ENCODE measurements around the gene PDIA2. TPM values are rescaled to one million over a fixed set of nuclear protein-coding genes. Genes with fewer than 3 reads are reported as not detected.

Gene PDIA2
- total RNA-seq, 3 donors from 2014 or later, result 0.23 to 2.8 (median 1.3) TPM

- H3K9me3 ChIP-seq, result no peaks in the 10 kb centered on the region
- H3K4me3 ChIP-seq, result no peak overlapping the region
- no peaks in the 10 kb centered on the region for H3K36me3 ChIP-seq (ENCODE audit: low read depth)
- TF ChIP-seq, protein P1, sequence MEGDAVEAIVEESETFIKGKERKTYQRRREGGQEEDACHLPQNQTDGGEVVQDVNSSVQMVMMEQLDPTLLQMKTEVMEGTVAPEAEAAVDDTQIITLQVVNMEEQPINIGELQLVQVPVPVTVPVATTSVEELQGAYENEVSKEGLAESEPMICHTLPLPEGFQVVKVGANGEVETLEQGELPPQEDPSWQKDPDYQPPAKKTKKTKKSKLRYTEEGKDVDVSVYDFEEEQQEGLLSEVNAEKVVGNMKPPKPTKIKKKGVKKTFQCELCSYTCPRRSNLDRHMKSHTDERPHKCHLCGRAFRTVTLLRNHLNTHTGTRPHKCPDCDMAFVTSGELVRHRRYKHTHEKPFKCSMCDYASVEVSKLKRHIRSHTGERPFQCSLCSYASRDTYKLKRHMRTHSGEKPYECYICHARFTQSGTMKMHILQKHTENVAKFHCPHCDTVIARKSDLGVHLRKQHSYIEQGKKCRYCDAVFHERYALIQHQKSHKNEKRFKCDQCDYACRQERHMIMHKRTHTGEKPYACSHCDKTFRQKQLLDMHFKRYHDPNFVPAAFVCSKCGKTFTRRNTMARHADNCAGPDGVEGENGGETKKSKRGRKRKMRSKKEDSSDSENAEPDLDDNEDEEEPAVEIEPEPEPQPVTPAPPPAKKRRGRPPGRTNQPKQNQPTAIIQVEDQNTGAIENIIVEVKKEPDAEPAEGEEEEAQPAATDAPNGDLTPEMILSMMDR (IDR thresholded peaks at IDR 0.05), result no peak
- no peak for DNase-seq
- no peak for ATAC-seq
- H3K4me1 ChIP-seq (ENCODE audit: low read depth), result no peaks in the 10 kb centered on the region
- intact Hi-C loops (cut with DNase I, micrococcal nuclease), result no loop called here
These were observed 10.2 kb downstream of the PDIA2 start for GRCh38 chr16:293043-293775.

GRCh38 chr16:296276-296675 lies 13.3 kb downstream of the PDIA2 start:
- TF ChIP-seq, protein P1 (IDR thresholded peaks at IDR 0.05), result no peak
- Histone ChIP-seq H3K36me3 (ENCODE audit: low read depth) (no peaks in the 10 kb centered on the region), H3K4me3 (no peak overlapping the region), H3K4me1 (ENCODE audit: low read depth) (no peaks in the 10 kb centered on the region), H3K9me3 (no peaks in the 10 kb centered on the region)
- intact Hi-C loops (cut with DNase I, micrococcal nuclease), result no loop called here
- ATAC-seq (peak; percentile 10), DNase-seq (no peak)

DNA sequence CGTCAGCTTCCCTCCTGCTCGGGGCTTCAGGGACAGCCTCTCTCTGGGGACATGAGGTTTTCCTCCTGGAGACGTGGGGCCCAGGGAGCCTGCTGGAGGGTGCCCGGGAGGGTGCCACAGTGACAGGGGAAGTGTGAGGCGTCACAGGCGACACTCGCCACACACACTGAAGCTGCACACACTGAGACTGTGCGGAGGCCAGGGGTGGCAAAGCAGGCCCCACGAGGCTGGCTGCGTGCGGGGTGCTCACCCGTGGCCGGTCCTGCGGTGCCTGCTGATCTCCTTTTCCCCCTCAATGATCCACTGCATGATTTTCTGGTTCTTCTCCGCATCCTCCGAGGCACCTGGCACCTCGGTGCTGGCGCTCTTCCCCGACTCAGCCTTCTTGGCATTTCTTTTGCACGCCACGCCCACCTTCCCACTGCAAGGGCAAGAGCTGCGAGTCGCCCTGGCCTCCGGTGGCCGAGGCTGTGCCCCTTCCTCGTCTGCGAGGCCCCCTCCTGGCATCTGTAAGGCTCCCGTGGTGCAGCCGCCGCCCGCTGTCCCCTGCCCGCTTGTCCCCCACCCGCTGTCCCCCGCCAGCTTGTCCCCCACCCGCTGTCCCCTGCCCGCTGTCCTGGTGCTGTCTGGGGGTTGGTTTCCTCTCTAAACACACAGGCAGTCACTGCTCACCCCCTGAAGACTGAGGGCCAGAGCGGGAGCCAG lies 14.0 kb downstream of the PDIA2 start:
- intact Hi-C loops (cut with DNase I, micrococcal nuclease), result no loop called here
- TF ChIP-seq, protein P1 (IDR thresholded peaks at IDR 0.05), result no peak
- no peaks in the 10 kb centered on the region for H3K9me3 ChIP-seq
- no peak for ATAC-seq
- H3K4me3 ChIP-seq, result no peak overlapping the region
- no peaks in the 10 kb centered on the region for H3K36me3 ChIP-seq (ENCODE audit: low read depth)
- no peaks in the 10 kb centered on the region for H3K4me1 ChIP-seq (ENCODE audit: low read depth)
- DNase-seq, result no peak

GRCh38 chr16:297832-298231 lies 14.9 kb downstream of the PDIA2 start:
- intact Hi-C loops (cut with DNase I, micrococcal nuclease), result no loop called here
- no peaks in the 10 kb centered on the region for H3K36me3 ChIP-seq (ENCODE audit: low read depth)
- no peak overlapping the region for H3K4me3 ChIP-seq
- no peaks in the 10 kb centered on the region for H3K9me3 ChIP-seq
- ATAC-seq, result no peak
- H3K4me1 ChIP-seq (ENCODE audit: low read depth), result no peaks in the 10 kb centered on the region
- no peak for DNase-seq
- TF ChIP-seq, protein P1 (IDR thresholded peaks at IDR 0.05), result no peak

DNA sequence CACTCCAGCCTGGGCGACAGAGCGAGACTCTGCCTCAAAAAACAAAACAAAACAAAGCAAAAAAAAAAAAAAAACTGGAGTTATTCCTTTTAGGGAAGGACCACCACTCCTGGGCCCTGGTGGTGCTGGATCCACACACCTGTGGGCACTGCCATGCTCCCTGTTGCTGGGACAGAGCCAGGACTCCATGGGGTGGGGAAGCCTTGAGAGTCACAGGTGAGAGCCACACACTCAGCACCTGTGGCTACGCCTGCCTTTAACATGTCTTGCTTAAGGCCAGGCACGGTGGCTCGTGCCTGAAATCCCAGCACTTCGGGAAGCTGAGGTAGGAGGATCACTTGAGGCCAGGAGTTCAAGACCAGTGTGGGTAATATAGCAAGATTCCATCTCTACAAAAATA lies 18.3 kb downstream of the PDIA2 start:
- Histone ChIP-seq H3K4me3 (no peak overlapping the region), H3K36me3 (ENCODE audit: low read depth) (no peaks in the 10 kb centered on the region), H3K4me1 (ENCODE audit: low read depth) (no peaks in the 10 kb centered on the region), H3K9me3 (no peaks in the 10 kb centered on the region)
- TF ChIP-seq, protein P1 (IDR thresholded peaks at IDR 0.05), result no peak
- DNase-seq (no peak), ATAC-seq (no peak)
- intact Hi-C loops (cut with DNase I, micrococcal nuclease), result no loop called here

Data from mucosa of descending colon (tissue), 3 donors.